22Rv1 (cell line): ENCODE results near the gene CDH24.

Experiments
- ZFX ChIP-seq: fragments of 450-650 bp; IDR thresholded peaks from 2 replicates; pipeline ENCODE4 v1.6.1; 2017; ENCODE audit warnings: antibody characterized with exemption, borderline replicate concordance
- TF ChIP-seq, protein P1 (sequence below): fragments of 450-650 bp; IDR thresholded peaks from 2 replicates; pipeline ENCODE4 v1.5.1; 2017; ENCODE audit warnings: mild to moderate bottlenecking

DNA sequence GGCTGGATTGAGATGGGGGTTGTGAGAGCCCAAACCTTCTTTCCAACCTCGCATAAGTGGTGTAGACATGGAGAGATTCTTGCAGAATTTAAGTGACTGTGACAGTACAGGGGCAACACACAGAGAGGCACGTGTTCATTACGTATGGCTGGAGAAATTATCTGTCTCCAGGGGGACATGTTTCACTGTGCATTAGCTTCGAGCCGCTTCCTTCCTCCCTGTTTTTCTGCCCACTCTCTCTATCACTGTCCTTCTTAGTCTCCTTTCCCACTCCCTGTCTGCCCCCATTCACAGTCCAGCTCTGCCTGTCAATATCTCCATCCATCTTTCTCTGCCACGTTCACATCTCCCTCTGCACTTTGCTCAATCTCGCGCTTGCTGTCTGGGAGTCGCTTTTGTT is 35.9 kb downstream of the CDH24 start:
- TF ChIP-seq, protein P1, sequence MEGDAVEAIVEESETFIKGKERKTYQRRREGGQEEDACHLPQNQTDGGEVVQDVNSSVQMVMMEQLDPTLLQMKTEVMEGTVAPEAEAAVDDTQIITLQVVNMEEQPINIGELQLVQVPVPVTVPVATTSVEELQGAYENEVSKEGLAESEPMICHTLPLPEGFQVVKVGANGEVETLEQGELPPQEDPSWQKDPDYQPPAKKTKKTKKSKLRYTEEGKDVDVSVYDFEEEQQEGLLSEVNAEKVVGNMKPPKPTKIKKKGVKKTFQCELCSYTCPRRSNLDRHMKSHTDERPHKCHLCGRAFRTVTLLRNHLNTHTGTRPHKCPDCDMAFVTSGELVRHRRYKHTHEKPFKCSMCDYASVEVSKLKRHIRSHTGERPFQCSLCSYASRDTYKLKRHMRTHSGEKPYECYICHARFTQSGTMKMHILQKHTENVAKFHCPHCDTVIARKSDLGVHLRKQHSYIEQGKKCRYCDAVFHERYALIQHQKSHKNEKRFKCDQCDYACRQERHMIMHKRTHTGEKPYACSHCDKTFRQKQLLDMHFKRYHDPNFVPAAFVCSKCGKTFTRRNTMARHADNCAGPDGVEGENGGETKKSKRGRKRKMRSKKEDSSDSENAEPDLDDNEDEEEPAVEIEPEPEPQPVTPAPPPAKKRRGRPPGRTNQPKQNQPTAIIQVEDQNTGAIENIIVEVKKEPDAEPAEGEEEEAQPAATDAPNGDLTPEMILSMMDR = no peak
- TF ChIP-seq ZFX = no peak
